ENCODE results near the gene CAMSAP1.

The CAMSAP1 gene

DNA sequence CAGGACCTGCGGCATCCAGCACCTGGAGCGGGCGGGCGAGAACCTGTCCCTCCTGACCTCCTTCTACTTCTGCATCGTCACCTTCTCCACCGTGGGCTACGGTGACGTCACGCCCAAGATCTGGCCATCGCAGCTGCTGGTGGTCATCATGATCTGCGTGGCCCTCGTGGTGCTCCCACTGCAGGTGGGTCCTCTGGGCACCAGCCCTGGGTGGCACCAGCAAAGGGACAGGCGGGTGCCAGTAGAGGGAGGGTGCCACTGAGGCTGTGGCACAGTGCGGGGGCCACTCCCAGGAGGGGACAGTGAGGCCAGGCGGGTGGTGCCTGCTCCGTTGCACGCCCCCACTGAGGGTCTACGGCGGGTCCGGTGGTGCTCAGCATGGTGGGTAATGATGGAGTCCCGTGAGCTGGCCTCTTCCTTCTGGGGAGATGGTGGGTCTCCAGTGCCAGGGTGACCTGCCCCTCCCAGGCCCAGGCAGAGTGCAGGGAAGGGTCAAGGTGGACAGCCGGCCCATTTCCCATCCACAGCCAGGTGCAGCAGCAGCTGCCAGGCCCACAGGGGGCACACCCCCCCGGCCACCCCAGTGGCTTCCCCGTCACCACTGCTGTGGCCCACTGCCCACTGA lies 147.6 kb downstream of the CAMSAP1 start:
- no peak overlapping the region for H3K4me3 Mint-ChIP-seq
- H3K27ac Mint-ChIP-seq, result no peak overlapping the region
- peaks cover 7% of the 10 kb centered on the region for H3K27me3 Mint-ChIP-seq (ENCODE audit: low read depth)
- TF ChIP-seq CTCF (IDR thresholded peaks at IDR 0.05; ENCODE audit: unreplicated experiment in 3 of 3), result no peak
- H3K9me3 Mint-ChIP-seq, result peaks cover 1% of the 10 kb centered on the region
- H3K36me3 Mint-ChIP-seq (ENCODE audit: low read depth), result no peaks in the 10 kb centered on the region
- no peaks in the 10 kb centered on the region for H3K4me1 Mint-ChIP-seq

DNA sequence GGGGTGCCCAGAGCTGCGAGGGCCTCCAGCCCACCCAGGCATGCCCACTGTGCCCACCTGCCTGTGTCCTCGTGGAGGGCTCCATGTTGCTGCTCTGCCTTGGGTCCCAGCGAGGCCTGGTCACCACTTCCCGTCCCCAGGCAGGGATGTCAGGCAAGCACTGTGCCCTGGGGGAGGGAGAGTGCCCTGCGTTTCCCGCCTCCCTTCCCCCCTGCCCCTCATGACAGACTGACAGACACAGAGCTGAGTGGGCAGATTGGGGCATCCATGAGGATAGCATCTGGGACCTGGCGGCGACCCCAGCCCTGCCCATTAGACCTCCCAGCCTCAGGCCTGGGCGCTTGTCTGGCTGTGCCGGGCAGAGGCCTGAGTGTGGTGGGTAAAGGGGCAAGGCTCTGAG lies 148.5 kb downstream of the CAMSAP1 start:
- H3K36me3 Mint-ChIP-seq (ENCODE audit: low read depth), result no peaks in the 10 kb centered on the region
- H3K4me1 Mint-ChIP-seq, result no peaks in the 10 kb centered on the region
- no peak overlapping the region for H3K4me3 Mint-ChIP-seq
- no peaks in the 10 kb centered on the region for H3K9me3 Mint-ChIP-seq
- no peak for TF ChIP-seq CTCF (IDR thresholded peaks at IDR 0.05; ENCODE audit: unreplicated experiment in 3 of 3)
- H3K27ac Mint-ChIP-seq, result no peak overlapping the region
- peaks cover 7% of the 10 kb centered on the region for H3K27me3 Mint-ChIP-seq (ENCODE audit: low read depth)
